Measurements from ENCODE around the gene GJA4.
"Not testable (repeated sequence)": the region's sequence is repeated elsewhere in the genome, so short reads cannot be mapped to it uniquely, and the experiment has no call there.

- not testable (repeated sequence) for TF ChIP-seq POLR2A (IDR thresholded peaks at IDR 0.05)
- TF ChIP-seq, protein P1, sequence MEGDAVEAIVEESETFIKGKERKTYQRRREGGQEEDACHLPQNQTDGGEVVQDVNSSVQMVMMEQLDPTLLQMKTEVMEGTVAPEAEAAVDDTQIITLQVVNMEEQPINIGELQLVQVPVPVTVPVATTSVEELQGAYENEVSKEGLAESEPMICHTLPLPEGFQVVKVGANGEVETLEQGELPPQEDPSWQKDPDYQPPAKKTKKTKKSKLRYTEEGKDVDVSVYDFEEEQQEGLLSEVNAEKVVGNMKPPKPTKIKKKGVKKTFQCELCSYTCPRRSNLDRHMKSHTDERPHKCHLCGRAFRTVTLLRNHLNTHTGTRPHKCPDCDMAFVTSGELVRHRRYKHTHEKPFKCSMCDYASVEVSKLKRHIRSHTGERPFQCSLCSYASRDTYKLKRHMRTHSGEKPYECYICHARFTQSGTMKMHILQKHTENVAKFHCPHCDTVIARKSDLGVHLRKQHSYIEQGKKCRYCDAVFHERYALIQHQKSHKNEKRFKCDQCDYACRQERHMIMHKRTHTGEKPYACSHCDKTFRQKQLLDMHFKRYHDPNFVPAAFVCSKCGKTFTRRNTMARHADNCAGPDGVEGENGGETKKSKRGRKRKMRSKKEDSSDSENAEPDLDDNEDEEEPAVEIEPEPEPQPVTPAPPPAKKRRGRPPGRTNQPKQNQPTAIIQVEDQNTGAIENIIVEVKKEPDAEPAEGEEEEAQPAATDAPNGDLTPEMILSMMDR (IDR thresholded peaks at IDR 0.05): not testable (repeated sequence)
Observed at GRCh38 chr1:34810781-34811180, 18.0 kb downstream of the GJA4 start.
